Loucy (cell line): ENCODE data around the gene PAFAH2.

Source experiments
- H2AFZ ChIP-seq: fragments of 200-600 bp; sonication (generic); 2 replicates; pipeline ENCODE4 v1.6.0; 2016; ENCODE audit warnings: antibody characterized with exemption, mild to moderate bottlenecking, low read length, moderate library complexity
- H3F3A ChIP-seq: fragments of 200-600 bp; 2 replicates; pipeline ENCODE4 v1.6.0; 2016; ENCODE audit warnings: antibody characterized with exemption, low read depth, mild to moderate bottlenecking
- H3K27me3 ChIP-seq: fragments of 200-600 bp; sonication (generic); 2 replicates; pipeline ENCODE4 v1.6.1; 2014; ENCODE audit warnings: low read length, mild to moderate bottlenecking; ENCODE audit not compliant: insufficient read depth, poor library complexity, severe bottlenecking
- H3K36me3 ChIP-seq: fragments of 200-600 bp; sonication (generic); 2 replicates; pipeline ENCODE4 v1.6.1; 2016; ENCODE audit warnings: low read length; ENCODE audit not compliant: insufficient read depth
- H3K4me1 ChIP-seq: fragments of 200-600 bp; sonication (generic); 2 replicates; pipeline ENCODE4 v1.5.1; 2014; ENCODE audit warnings: low read length, mild to moderate bottlenecking; ENCODE audit not compliant: insufficient read depth, poor library complexity, severe bottlenecking
- H3K4me2 ChIP-seq: fragments of 200-600 bp; sonication (generic); 2 replicates; pipeline ENCODE4 v1.6.0; 2014; ENCODE audit warnings: antibody characterized with exemption, low read length, low read depth, mild to moderate bottlenecking; ENCODE audit not compliant: poor library complexity, severe bottlenecking
- H3K4me3 ChIP-seq: fragments of 200-600 bp; sonication (generic); 2 replicates; pipeline ENCODE4 v1.5.1; 2014; ENCODE audit warnings: low read length, mild to moderate bottlenecking, mixed read lengths; ENCODE audit not compliant: poor library complexity, severe bottlenecking
- H3K79me2 ChIP-seq: fragments of 200-600 bp; sonication (generic); 2 replicates; pipeline ENCODE4 v1.6.1; 2014; ENCODE audit warnings: low read length; ENCODE audit not compliant: insufficient read depth
- H3K9ac ChIP-seq: fragments of 200-600 bp; sonication (generic); 2 replicates; pipeline ENCODE4 v1.6.0; 2014; ENCODE audit warnings: mild to moderate bottlenecking, low read depth, low read length, moderate library complexity; ENCODE audit not compliant: poor library complexity, severe bottlenecking
- H3K9me2 ChIP-seq: fragments of 200-600 bp; sonication (generic); replicated peaks from 2 replicates; pipeline ENCODE4 v1.6.1; 2016; ENCODE audit warnings: low read depth, low read length, mixed read lengths
- H3K9me3 ChIP-seq: fragments of 200-600 bp; sonication (generic); 2 replicates; pipeline ENCODE4 v1.6.1; 2014; ENCODE audit warnings: mild to moderate bottlenecking, antibody characterized with exemption, low read length, low read depth; ENCODE audit not compliant: insufficient read depth
- H4K20me1 ChIP-seq: fragments of 200-600 bp; sonication (generic); 2 replicates; pipeline ENCODE4 v1.6.0; 2014; ENCODE audit warnings: antibody characterized with exemption, low read length, mild to moderate bottlenecking; ENCODE audit not compliant: insufficient read depth, poor library complexity, severe bottlenecking
- CTCF ChIP-seq: fragments of 200-600 bp; sonication (generic); conservative IDR thresholded peaks from 2 replicates; pipeline ENCODE4 v1.5.1; 2014; ENCODE audit warnings: mild to moderate bottlenecking, antibody characterized with exemption, low read length
- EZH2phosphoT487 ChIP-seq: fragments of 200-600 bp; IDR thresholded peaks from 2 replicates; pipeline ENCODE4 v1.6.1; 2018; ENCODE audit warnings: antibody characterized with exemption, mild to moderate bottlenecking, moderate library complexity, borderline replicate concordance

PAFAH2 gene

GRCh38 chr1:25958465-25958864 is 39.4 kb downstream of the PAFAH2 start:
- no peaks in the 10 kb centered on the region for H4K20me1 ChIP-seq
- no peak overlapping the region for H3K4me2 ChIP-seq
- no peaks in the 10 kb centered on the region for H3K9me2 ChIP-seq
- H3K4me3 ChIP-seq, result no peak overlapping the region
- H3K27me3 ChIP-seq, result no peaks in the 10 kb centered on the region
- H3K79me2 ChIP-seq, result no peaks in the 10 kb centered on the region
- TF ChIP-seq CTCF (no peak), EZH2phosphoT487 (no peak)
- no peak overlapping the region for H3K9ac ChIP-seq
- H3K9me3 ChIP-seq, result no peaks in the 10 kb centered on the region
- H3F3A ChIP-seq, result no peaks in the 10 kb centered on the region
- H3K4me1 ChIP-seq, result no peaks in the 10 kb centered on the region
- H3K36me3 ChIP-seq, result peaks cover 50% of the 10 kb centered on the region; the same call in 1 of the 2 replicates
- no peak overlapping the region for H2AFZ ChIP-seq

DNA sequence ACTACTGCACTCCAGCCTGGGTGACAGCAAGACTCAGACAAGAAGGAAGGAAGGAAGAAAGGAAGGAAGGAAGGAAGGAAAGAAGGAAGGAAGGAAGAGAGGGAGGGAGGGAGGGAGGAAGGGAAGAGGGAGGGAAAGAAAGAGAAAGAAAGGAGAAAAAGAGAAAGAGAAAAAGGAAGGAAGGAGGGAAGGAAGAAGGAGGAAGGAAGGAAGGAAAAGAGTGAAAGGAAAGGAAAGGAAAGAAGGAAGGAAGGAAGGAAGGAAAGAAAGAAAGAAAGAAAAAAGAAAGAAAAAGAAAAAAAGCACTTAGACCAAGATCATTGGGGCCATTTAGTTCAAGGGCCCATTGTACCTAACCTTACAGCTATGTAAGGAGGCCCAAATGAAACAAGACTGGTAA is 42.3 kb downstream of the PAFAH2 start:
- no peaks in the 10 kb centered on the region for H4K20me1 ChIP-seq
- H3K79me2 ChIP-seq, result no peaks in the 10 kb centered on the region
- no peaks in the 10 kb centered on the region for H3K4me1 ChIP-seq
- no peak overlapping the region for H3K4me2 ChIP-seq
- H2AFZ ChIP-seq, result no peak overlapping the region
- TF ChIP-seq EZH2phosphoT487, result no peak
- TF ChIP-seq CTCF, result no peak
- H3K9ac ChIP-seq, result no peak overlapping the region
- H3K9me3 ChIP-seq, result no peaks in the 10 kb centered on the region
- no peaks in the 10 kb centered on the region for H3F3A ChIP-seq
- H3K4me3 ChIP-seq, result no peak overlapping the region
- no peaks in the 10 kb centered on the region for H3K27me3 ChIP-seq
- peaks cover 26% of the 10 kb centered on the region; the same call in 1 of the 2 replicates for H3K36me3 ChIP-seq
- H3K9me2 ChIP-seq, result no peaks in the 10 kb centered on the region

DNA sequence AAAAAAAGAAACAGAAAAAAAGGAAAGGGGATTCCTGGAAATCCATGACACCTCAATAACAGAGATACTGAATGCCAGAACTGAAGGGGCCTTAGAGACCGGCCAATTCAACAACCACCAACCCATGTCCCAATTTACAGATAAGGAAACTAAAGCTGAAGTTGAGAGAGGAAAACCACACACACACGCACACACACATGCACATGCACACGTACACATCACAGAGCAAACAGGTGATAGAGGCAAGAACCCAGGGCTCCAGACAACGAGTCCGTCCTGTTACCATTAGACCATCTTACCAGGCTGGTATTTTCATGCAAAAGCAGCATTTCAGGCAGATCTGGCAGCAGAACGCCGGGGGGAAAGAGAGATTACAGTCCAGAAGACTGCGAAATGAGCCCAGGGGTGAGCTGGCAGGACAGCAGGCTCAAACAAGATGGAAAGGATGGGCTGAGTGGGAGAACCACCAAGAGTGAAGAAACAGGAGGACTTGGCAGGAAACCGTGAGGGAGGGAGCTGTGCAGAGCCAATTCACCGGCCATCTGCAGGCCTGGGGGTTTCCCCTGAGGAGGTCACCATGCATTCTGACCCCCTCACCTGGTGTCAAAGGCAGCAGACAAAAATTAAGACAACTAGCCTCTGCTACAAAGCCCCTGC is 43.5 kb downstream of the PAFAH2 start:
- H3K4me2 ChIP-seq, result no peak overlapping the region
- H3K9me2 ChIP-seq, result no peaks in the 10 kb centered on the region
- no peaks in the 10 kb centered on the region for H4K20me1 ChIP-seq
- H3K9me3 ChIP-seq, result no peaks in the 10 kb centered on the region
- H3K27me3 ChIP-seq, result no peaks in the 10 kb centered on the region
- H3K79me2 ChIP-seq, result no peaks in the 10 kb centered on the region
- TF ChIP-seq CTCF, result no peak
- no peak for TF ChIP-seq EZH2phosphoT487
- H3K9ac ChIP-seq, result no peak overlapping the region
- H2AFZ ChIP-seq, result no peak overlapping the region
- no peaks in the 10 kb centered on the region for H3F3A ChIP-seq
- H3K4me3 ChIP-seq, result no peak overlapping the region
- H3K4me1 ChIP-seq, result no peaks in the 10 kb centered on the region
- H3K36me3 ChIP-seq, result peaks cover 15% of the 10 kb centered on the region; the same call in 1 of the 2 replicates
